Kidney (tissue), 14 donors: ENCODE results near the gene WNK2. TPM values are rescaled to one million over a fixed set of nuclear protein-coding genes. Genes with fewer than 3 reads are reported as not detected.
"Not testable (repeated sequence)": the region's sequence is repeated elsewhere in the genome, so short reads cannot be mapped to it uniquely, and the experiment has no call there.

Experiments used
- DNase-seq, 5 donors: peaks; one replicate each; pipeline ENCODE4 v3.0.0-alpha.2; 2013 to 2020
- FAIRE-seq: peaks from 2 replicates; lab custom pipeline; 2012; peaks lifted over from hg19 to GRCh38; lab: Jason Lieb, UNC
- H3K27ac ChIP-seq, 2 donors: one replicate each; pipeline ENCODE4 v1.7.0; 2013; ENCODE audit warnings: low read depth in 2 of 2, low read length in 2 of 2, inconsistent platforms in 1 of 2
- H3K27me3 ChIP-seq: one replicate; pipeline ENCODE4 v1.7.1; 2013; ENCODE audit warnings: low read length, inconsistent platforms; ENCODE audit not compliant: control insufficient read depth, insufficient read depth
- H3K36me3 ChIP-seq, 3 donors: one replicate each; pipeline versions ENCODE4 v1.7.0 to v1.7.1; 2013; ENCODE audit warnings: low read length in 3 of 3, control low read depth in 1 of 3, inconsistent platforms in 1 of 3; ENCODE audit not compliant: insufficient read depth in 3 of 3, control insufficient read depth in 2 of 3
- H3K4me1 ChIP-seq, 3 donors: one replicate each; pipeline versions ENCODE4 v1.7.0 to v1.7.1; 2013; ENCODE audit warnings: low read length in 3 of 3, inconsistent platforms in 1 of 3, low read depth in 1 of 3; ENCODE audit not compliant: control insufficient read depth in 2 of 3, insufficient read depth in 2 of 3
- H3K4me3 ChIP-seq, 3 donors: one replicate each; pipeline versions ENCODE4 v1.7.0 to v1.8.1; 2013; ENCODE audit warnings: low read length in 3 of 3, control low read depth in 1 of 3, inconsistent platforms in 1 of 3
- H3K9ac ChIP-seq, 3 donors: one replicate each; pipeline versions ENCODE4 v1.7.0 to v1.7.1; 2013; ENCODE audit warnings: low read length in 3 of 3, control low read depth in 1 of 3, inconsistent platforms in 1 of 3
- H3K9me3 ChIP-seq, 3 donors: one replicate each; pipeline versions ENCODE4 v1.7.0 to v1.7.1; 2013; ENCODE audit warnings: low read length in 3 of 3, control low read depth in 1 of 3, inconsistent platforms in 1 of 3; ENCODE audit not compliant: control insufficient read depth in 2 of 3, insufficient read depth in 1 of 3
- CTCF ChIP-seq: IDR thresholded peaks from 3 replicates; pipeline ENCODE4 v1.5.1; 2012; ENCODE audit warnings: mild to moderate bottlenecking, moderate library complexity, borderline replicate concordance; ENCODE audit not compliant: insufficient read depth; ENCODE audit errors: extremely low read depth
- intact Hi-C: fragments of 100-400 bp; cut with DNase I; formaldehyde crosslinking; loops from one replicate; pipeline ENCODE4 v1.11.1; 2022
- polyA plus RNA-seq: library from polyadenylated mRNA; stranded (reverse); fragments of 350-450 nt; fragmentation: Illumina TruSeq; extraction: RNeasy Lipid Tissue Mini Kit (QIAGEN cat#74804); gene quantifications from one replicate; pipeline ENCODE4 v1.2.3, GENCODE V29; 2014; ENCODE audit warnings: low read depth, low replicate concordance; ENCODE audit not compliant: insufficient read depth
- total RNA-seq: library from RNA; stranded (reverse); fragmentation: NEBNext Ultra II Directional; extraction: Animal tissue kit (Norgen Biotek cat#: 25700); gene quantifications from one replicate; pipeline ENCODE4 v1.2.1, GENCODE V29; 2021
- donor health status: control.
- donor health status: control.
- donor health status: control.
- donor health status: control.
- donor health status: control.
- donor health status: DM: yes; HTN: yes; CAD: no.
- donor health status: Normal renal cell carcinoma (clear cell type).

The WNK2 gene
- total and polyA plus RNA-seq, 2 donors from 2014 or later, result 1.5 to 4.8 TPM

DNA sequence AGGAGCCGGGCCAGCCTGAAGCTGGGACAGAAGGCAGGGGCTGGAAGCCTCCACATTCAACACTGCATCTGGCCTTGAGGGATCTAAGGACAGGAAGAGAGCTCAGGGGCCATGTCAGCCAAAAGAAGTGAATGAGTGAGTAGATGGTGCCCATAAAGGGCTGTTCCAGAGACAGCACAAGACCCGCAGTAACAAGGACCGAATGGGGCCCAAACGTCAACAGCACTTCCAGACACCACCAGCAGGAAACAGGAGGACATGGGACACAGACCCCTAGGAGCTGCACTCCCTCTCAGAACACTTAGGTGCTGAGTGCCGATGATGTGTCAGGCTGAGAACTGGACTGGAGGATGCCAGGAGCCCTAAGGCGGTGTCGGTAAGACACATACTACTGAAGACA, 152.8 kb downstream of the WNK2 start:
- no peak overlapping the region for H3K4me3 ChIP-seq
- intact Hi-C loops, result no loop called here
- no peak overlapping the region for H3K9ac ChIP-seq
- TF ChIP-seq CTCF, result no peak
- H3K36me3 ChIP-seq, result no peaks in the 10 kb centered on the region
- DNase-seq (no peak), FAIRE-seq (no peak)
- no peak overlapping the region for H3K27ac ChIP-seq
- H3K27me3 ChIP-seq, result no peaks in the 10 kb centered on the region
- peaks cover 0 to 4% (median 0%) of the 10 kb centered on the region in 3 donors for H3K9me3 ChIP-seq
- H3K4me1 ChIP-seq, result no peaks in the 10 kb centered on the region

GRCh38 chr9:93338196-93338595, 154.3 kb downstream of the WNK2 start:
- H3K4me1 ChIP-seq, FAIRE-seq, H3K9me3 ChIP-seq, intact Hi-C loops, H3K4me3 ChIP-seq, H3K27ac ChIP-seq, DNase-seq, H3K9ac ChIP-seq, H3K36me3 ChIP-seq, H3K27me3 ChIP-seq: not testable (repeated sequence)

- intact Hi-C loops, result no loop called here
- H3K36me3 ChIP-seq, result no peaks in the 10 kb centered on the region
- TF ChIP-seq CTCF, result no peak
These were observed 156.2 kb downstream of the WNK2 start for GRCh38 chr9:93340091-93340490.

DNA sequence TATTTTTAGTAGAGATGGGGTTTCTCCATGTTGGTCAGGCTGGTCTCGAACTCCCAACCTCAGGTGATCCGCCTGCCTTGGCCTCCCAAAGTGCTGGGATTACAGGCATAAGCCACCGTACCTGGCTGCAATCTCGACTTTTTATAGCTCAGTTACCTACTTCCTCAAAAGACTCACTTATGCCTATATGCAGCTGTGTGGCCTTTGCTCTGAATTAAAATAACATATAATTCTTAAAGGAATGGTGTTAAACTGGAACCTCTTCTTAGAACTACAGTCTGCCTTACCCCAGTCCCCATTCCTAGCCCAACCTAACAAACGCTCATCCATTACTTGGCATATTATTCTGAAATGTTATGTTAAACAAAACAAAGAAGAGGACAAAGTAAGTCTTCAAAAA, 157.9 kb downstream of the WNK2 start:
- H3K27ac ChIP-seq, FAIRE-seq, intact Hi-C loops, H3K9me3 ChIP-seq, H3K4me3 ChIP-seq, DNase-seq, H3K36me3 ChIP-seq, H3K27me3 ChIP-seq, H3K4me1 ChIP-seq, H3K9ac ChIP-seq: not testable (repeated sequence)

More at GRCh38 chr9:93340091-93340490, 156.2 kb downstream of the WNK2 start:
- no peak for DNase-seq
- Histone ChIP-seq H3K27ac (no peak overlapping the region), H3K9me3 (peaks cover 0 to 4% (median 0%) of the 10 kb centered on the region in 3 donors), H3K4me3 (no peak overlapping the region), H3K27me3 (no peaks in the 10 kb centered on the region), H3K9ac (no peak overlapping the region), H3K4me1 (no peaks in the 10 kb centered on the region)
- no peak for FAIRE-seq

- H3K9me3 ChIP-seq, H3K9ac ChIP-seq, intact Hi-C loops, FAIRE-seq, DNase-seq, H3K27me3 ChIP-seq, H3K4me3 ChIP-seq, H3K27ac ChIP-seq, H3K36me3 ChIP-seq, H3K4me1 ChIP-seq: not testable (repeated sequence)
These were observed 158.5 kb downstream of the WNK2 start for GRCh38 chr9:93342428-93342827.
